GM23338 (cell line): ENCODE measurements around the gene RASAL3.

Experiments used
- CTCF ChIP-seq, 2 experiments: fragments of 200-600 bp in 1 of 2; sonication (generic) in 1 of 2; conservative IDR thresholded peaks; 2 replicates each; pipeline versions ENCODE4 v1.5.1 to v1.6.1; 2016 to 2017; ENCODE audit warnings: antibody characterized with exemption in 2 of 2, low read depth in 2 of 2, mild to moderate bottlenecking in 2 of 2, moderate library complexity in 1 of 2
- EZH2 ChIP-seq: fragments of 200-600 bp; sonication (generic); IDR thresholded peaks from one replicate; pipeline ENCODE4 v1.8.0; 2017; ENCODE audit warnings: antibody characterized with exemption, mild to moderate bottlenecking, low read depth; ENCODE audit not compliant: unreplicated experiment
- REST ChIP-seq: IDR thresholded peaks from one replicate; pipeline ENCODE4 v1.6.1; 2018; ENCODE audit warnings: antibody characterized with exemption; ENCODE audit not compliant: unreplicated experiment

- TF ChIP-seq EZH2 (no peak), CTCF (conservative IDR thresholded peaks at IDR 0.05; ENCODE audit: low read depth in 2 of 2) (no peak), REST (no peak)
These were observed 61.8 kb downstream of the RASAL3 start for GRCh38 chr19:15402411-15403150.
